Stomach (tissue), 4 donors: ENCODE measurements around the gene GEMIN4.

Experiments
- CTCF ChIP-seq, 7 experiments: fragments of 450-650 bp in 4 of 7; fragments of 200-600 bp in 3 of 7; sonication (generic) in 3 of 7; IDR thresholded peaks; one replicate each; pipeline ENCODE4 v1.5.1; 2016 to 2019; ENCODE audit warnings: antibody characterized with exemption in 7 of 7, control low read depth in 2 of 7, mild to moderate bottlenecking in 1 of 7
- POLR2A ChIP-seq, 4 donors: fragments of 450-650 bp; IDR thresholded peaks; one replicate each; pipeline ENCODE4 v1.6.1; 2016; ENCODE audit warnings: antibody characterized with exemption in 4 of 4, control low read depth in 2 of 4, mild to moderate bottlenecking in 1 of 4, moderate library complexity in 1 of 4

- TF ChIP-seq CTCF (IDR thresholded peaks at IDR 0.05) (no peak), POLR2A (IDR thresholded peaks at IDR 0.05) (no peak)
These were observed 18.3 kb downstream of the GEMIN4 start for GRCh38 chr17:733743-734142.
